Glutamatergic neuron (in vitro differentiated cells): Measurements from ENCODE around the gene S1PR4. TPM values are rescaled to one million over a fixed set of nuclear protein-coding genes. Genes with fewer than 3 reads are reported as not detected.

Source experiments
- DNase-seq: peaks from one replicate; pipeline ENCODE4 v3.0.0; 2022
- H3K27ac Mint-ChIP-seq: one replicate; pipeline ENCODE4 v1.8.0; 2020; ENCODE audit warnings: mild to moderate bottlenecking, mixed read lengths, inconsistent platforms; ENCODE audit not compliant: unreplicated experiment
- H3K27me3 Mint-ChIP-seq: one replicate; pipeline ENCODE4 v1.8.0; 2020; ENCODE audit warnings: mild to moderate bottlenecking, moderate library complexity, mixed read lengths, inconsistent platforms; ENCODE audit not compliant: unreplicated experiment
- H3K36me3 Mint-ChIP-seq: one replicate; pipeline ENCODE4 v1.8.0; 2020; ENCODE audit warnings: mild to moderate bottlenecking, mixed read lengths, inconsistent platforms; ENCODE audit not compliant: unreplicated experiment
- H3K4me1 Mint-ChIP-seq: one replicate; pipeline ENCODE4 v1.8.0; 2020; ENCODE audit warnings: mild to moderate bottlenecking, low read depth, mixed read lengths, inconsistent platforms; ENCODE audit not compliant: unreplicated experiment
- H3K4me3 Mint-ChIP-seq: one replicate; pipeline ENCODE4 v1.8.0; 2020; ENCODE audit warnings: mild to moderate bottlenecking, mixed read lengths, inconsistent platforms; ENCODE audit not compliant: unreplicated experiment
- H3K9me3 Mint-ChIP-seq: one replicate; pipeline ENCODE4 v1.8.0; 2020; ENCODE audit warnings: mild to moderate bottlenecking, moderate library complexity, mixed read lengths, inconsistent platforms; ENCODE audit not compliant: unreplicated experiment
- CTCF ChIP-seq: fragments of 200-600 bp; sonication (generic); IDR thresholded peaks from one replicate; pipeline ENCODE4 v1.5.0; 2021; ENCODE audit not compliant: partially characterized antibody, unreplicated experiment
- total RNA-seq: library from RNA; stranded (reverse); fragmentation: NEBNext Ultra II Directional; extraction: Animal tissue kit (Norgen Biotek cat#: 25700); gene quantifications from one replicate; pipeline ENCODE4 v1.2.1, GENCODE V29; 2021; ENCODE audit not compliant: unreplicated experiment

The S1PR4 gene
- total RNA-seq, 1 donor from 2014 or later: not detected

- Mint-ChIP-seq H3K4me1 (peaks cover 10% of the 10 kb centered on the region), H3K9me3 (peaks cover 9% of the 10 kb centered on the region), H3K27me3 (peaks cover 1% of the 10 kb centered on the region), H3K27ac (peak overlapping the region; percentile 33), H3K4me3 (no peak overlapping the region), H3K36me3 (no peaks in the 10 kb centered on the region)
- TF ChIP-seq CTCF: no peak
- no peak for DNase-seq
These were observed 29.5 kb upstream of the S1PR4 start for GRCh38 chr19:3149089-3149488.

- Mint-ChIP-seq H3K4me3 (no peak overlapping the region), H3K27me3 (peaks cover 1% of the 10 kb centered on the region), H3K27ac (peak overlapping the region; percentile 33), H3K9me3 (peaks cover 9% of the 10 kb centered on the region), H3K4me1 (peaks cover 12% of the 10 kb centered on the region), H3K36me3 (no peaks in the 10 kb centered on the region)
- no peak for DNase-seq
- no peak for TF ChIP-seq CTCF
These were observed 28.8 kb upstream of the S1PR4 start for GRCh38 chr19:3149526-3150505.

GRCh38 chr19:3150739-3151329 is 27.7 kb upstream of the S1PR4 start:
- Mint-ChIP-seq H3K4me1 (peaks cover 17% of the 10 kb centered on the region), H3K36me3 (no peaks in the 10 kb centered on the region), H3K27ac (no peak overlapping the region), H3K27me3 (peaks cover 2% of the 10 kb centered on the region), H3K4me3 (no peak overlapping the region), H3K9me3 (peaks cover 9% of the 10 kb centered on the region)
- TF ChIP-seq CTCF: no peak
- no peak for DNase-seq

GRCh38 chr19:3151563-3152418 is 26.8 kb upstream of the S1PR4 start:
- H3K36me3 Mint-ChIP-seq: peaks cover 3% of the 10 kb centered on the region
- H3K4me1 Mint-ChIP-seq: peaks cover 19% of the 10 kb centered on the region
- no peak overlapping the region for H3K4me3 Mint-ChIP-seq
- H3K27me3 Mint-ChIP-seq: peaks cover 6% of the 10 kb centered on the region
- TF ChIP-seq CTCF: no peak
- H3K27ac Mint-ChIP-seq: no peak overlapping the region
- DNase-seq: no peak
- H3K9me3 Mint-ChIP-seq: peaks cover 11% of the 10 kb centered on the region
